ENCODE measurements around the gene PRLHR.

Gene PRLHR

DNA sequence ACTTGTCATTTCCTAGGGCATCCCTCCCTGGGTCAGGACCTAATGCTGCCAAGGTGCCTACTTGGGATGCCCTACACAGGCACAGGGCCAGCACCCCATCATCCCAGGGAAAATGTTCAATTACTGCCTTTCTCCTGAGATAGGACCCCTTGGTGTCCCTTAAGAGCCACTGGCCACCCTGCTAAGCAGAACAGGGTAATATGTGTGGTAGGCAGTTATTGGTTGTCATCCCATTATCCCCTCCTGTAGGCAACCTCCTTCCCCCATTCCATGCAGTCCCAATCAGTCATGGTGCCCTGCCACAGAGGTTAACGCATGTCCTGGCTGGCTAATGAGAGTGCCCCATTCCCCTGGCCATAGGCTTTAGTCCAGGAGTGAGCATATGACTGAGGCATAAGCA, 53.2 kb downstream of the PRLHR start:
- no peak for ATAC-seq
- TF ChIP-seq SNAI2 (CRISPR knock-in tag; IDR thresholded peaks at IDR 0.05) (no peak), CREB5 (CRISPR knock-in tag; IDR thresholded peaks at IDR 0.05; ENCODE audit: low read depth) (no peak), TOX (CRISPR knock-in tag; IDR thresholded peaks at IDR 0.05; ENCODE audit: borderline replicate concordance) (no peak), ZNF565 (CRISPR knock-in tag; conservative IDR thresholded peaks at IDR 0.05; ENCODE audit: low read depth) (no peak), ZC3H10 (CRISPR knock-in tag; IDR thresholded peaks at IDR 0.05) (no peak), ZFP3 (CRISPR knock-in tag; IDR thresholded peaks at IDR 0.05) (no peak), ESRRG (CRISPR knock-in tag; IDR thresholded peaks at IDR 0.05) (no peak), CSRNP3 (CRISPR knock-in tag; IDR thresholded peaks at IDR 0.05) (no peak), ZFP30 (CRISPR knock-in tag; IDR thresholded peaks at IDR 0.05) (no peak), ISL1 (CRISPR knock-in tag; IDR thresholded peaks at IDR 0.05) (no peak), RARB (CRISPR knock-in tag; IDR thresholded peaks at IDR 0.05) (no peak), ZNF70 (CRISPR knock-in tag; IDR thresholded peaks at IDR 0.05) (no peak), ZNF8 (CRISPR knock-in tag; IDR thresholded peaks at IDR 0.05) (no peak)
- TF ChIP-seq, protein P1, sequence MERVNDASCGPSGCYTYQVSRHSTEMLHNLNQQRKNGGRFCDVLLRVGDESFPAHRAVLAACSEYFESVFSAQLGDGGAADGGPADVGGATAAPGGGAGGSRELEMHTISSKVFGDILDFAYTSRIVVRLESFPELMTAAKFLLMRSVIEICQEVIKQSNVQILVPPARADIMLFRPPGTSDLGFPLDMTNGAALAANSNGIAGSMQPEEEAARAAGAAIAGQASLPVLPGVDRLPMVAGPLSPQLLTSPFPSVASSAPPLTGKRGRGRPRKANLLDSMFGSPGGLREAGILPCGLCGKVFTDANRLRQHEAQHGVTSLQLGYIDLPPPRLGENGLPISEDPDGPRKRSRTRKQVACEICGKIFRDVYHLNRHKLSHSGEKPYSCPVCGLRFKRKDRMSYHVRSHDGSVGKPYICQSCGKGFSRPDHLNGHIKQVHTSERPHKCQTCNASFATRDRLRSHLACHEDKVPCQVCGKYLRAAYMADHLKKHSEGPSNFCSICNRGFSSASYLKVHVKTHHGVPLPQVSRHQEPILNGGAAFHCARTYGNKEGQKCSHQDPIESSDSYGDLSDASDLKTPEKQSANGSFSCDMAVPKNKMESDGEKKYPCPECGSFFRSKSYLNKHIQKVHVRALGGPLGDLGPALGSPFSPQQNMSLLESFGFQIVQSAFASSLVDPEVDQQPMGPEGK (CRISPR knock-in tag; IDR thresholded peaks at IDR 0.05; ENCODE audit: borderline replicate concordance) = no peak

DNA sequence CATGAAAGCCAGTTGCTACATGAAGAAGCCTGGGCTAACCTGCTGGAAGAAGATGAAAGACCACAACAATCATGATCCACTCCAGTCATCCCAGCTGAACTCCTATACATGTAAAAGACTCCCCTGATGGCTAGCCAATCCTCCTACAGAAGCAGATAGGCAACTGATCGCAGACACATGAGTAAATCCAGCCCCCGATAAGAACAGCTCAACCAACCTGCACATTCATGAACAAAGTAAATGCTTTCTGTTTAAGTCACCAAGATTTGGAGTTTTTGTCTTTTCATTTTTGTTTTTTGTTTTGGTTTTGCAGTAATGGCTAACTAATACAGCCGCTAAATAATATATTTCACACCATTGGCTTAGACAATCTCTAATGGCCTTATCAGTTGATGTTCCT, 53.7 kb downstream of the PRLHR start:
- no peak for ATAC-seq

More for the DNA sequence above, 53.7 kb downstream of the PRLHR start:
- TF ChIP-seq CREB5 (CRISPR knock-in tag; IDR thresholded peaks at IDR 0.05; ENCODE audit: low read depth) (no peak), ZFP30 (CRISPR knock-in tag; IDR thresholded peaks at IDR 0.05) (no peak), OSR1 (CRISPR knock-in tag; IDR thresholded peaks at IDR 0.05) (no peak), ESRRG (CRISPR knock-in tag; IDR thresholded peaks at IDR 0.05) (no peak), CSRNP3 (CRISPR knock-in tag; IDR thresholded peaks at IDR 0.05) (no peak), ZC3H10 (CRISPR knock-in tag; IDR thresholded peaks at IDR 0.05) (no peak), ZNF8 (CRISPR knock-in tag; IDR thresholded peaks at IDR 0.05) (no peak), ISL1 (CRISPR knock-in tag; IDR thresholded peaks at IDR 0.05) (no peak), SNAI2 (CRISPR knock-in tag; IDR thresholded peaks at IDR 0.05) (no peak), BACH2 (CRISPR knock-in tag; IDR thresholded peaks at IDR 0.05; ENCODE audit: borderline replicate concordance) (no peak), ARNTL (CRISPR knock-in tag; IDR thresholded peaks at IDR 0.05; ENCODE audit: borderline replicate concordance, low read depth) (no peak), RARB (CRISPR knock-in tag; IDR thresholded peaks at IDR 0.05) (no peak)
- TF ChIP-seq, protein P1 (CRISPR knock-in tag; IDR thresholded peaks at IDR 0.05; ENCODE audit: borderline replicate concordance) = no peak
